Measurements from ENCODE around the gene DLG2.
"Not testable (repeated sequence)": the region's sequence is repeated elsewhere in the genome, so short reads cannot be mapped to it uniquely, and the experiment has no call there.

DLG2 gene

DNA sequence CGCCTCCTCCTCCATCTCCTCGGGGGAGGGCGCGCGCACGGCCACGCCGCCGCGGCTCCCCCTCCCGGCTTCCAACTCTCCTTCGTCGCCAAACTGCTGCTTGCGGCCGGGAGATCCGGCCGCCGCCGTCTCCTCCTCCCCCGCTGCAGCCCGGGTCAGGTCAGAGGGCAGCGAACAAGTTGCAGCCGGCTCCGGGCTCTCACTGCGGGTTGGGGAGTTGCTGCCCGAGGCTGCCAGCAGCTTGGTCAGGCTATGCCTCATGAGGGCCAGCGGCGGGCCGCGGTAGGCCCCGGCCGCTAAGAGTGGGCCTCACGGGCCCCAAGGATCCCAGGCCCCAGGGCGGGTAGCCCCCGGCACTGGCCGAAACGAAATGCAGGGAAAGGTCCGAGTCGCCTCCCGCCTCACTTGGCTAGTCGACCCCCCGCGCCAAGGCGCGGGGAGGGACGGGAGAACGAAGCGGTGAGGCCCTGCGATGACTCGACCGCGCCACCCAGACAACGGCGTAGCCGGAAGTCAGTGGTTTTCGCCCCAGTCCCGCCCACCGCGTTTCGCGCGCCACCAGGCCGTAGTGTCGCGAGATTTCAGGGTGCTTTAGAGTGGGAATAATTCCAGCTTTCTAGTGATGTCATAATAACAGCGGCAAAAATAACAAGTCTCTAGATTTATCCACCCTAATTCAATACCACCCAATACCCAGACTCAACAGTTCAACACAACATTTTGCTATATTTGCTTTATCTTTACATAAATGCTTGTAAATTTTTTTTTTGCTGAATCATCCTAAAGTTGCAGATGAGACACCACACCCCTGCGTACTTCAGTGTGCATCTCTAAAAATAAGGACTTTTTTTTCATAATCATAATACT, 37.7 kb upstream of the DLG2 start, which contains the start of gene CREBZF:
Gene CREBZF, minus strand, starts transcription at position 515 of the 867 bp plus-strand sequence. Its CDS starts 254 bp downstream, at position 261.
- TF ChIP-seq, protein P1, sequence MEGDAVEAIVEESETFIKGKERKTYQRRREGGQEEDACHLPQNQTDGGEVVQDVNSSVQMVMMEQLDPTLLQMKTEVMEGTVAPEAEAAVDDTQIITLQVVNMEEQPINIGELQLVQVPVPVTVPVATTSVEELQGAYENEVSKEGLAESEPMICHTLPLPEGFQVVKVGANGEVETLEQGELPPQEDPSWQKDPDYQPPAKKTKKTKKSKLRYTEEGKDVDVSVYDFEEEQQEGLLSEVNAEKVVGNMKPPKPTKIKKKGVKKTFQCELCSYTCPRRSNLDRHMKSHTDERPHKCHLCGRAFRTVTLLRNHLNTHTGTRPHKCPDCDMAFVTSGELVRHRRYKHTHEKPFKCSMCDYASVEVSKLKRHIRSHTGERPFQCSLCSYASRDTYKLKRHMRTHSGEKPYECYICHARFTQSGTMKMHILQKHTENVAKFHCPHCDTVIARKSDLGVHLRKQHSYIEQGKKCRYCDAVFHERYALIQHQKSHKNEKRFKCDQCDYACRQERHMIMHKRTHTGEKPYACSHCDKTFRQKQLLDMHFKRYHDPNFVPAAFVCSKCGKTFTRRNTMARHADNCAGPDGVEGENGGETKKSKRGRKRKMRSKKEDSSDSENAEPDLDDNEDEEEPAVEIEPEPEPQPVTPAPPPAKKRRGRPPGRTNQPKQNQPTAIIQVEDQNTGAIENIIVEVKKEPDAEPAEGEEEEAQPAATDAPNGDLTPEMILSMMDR (conservative IDR thresholded peaks at IDR 0.05; ENCODE audit: low read depth, low read length), result no peak
- peak within 1 kb of the TSS; percentile 79 for H3K4me3 ChIP-seq (ENCODE audit: low read length)

DNA sequence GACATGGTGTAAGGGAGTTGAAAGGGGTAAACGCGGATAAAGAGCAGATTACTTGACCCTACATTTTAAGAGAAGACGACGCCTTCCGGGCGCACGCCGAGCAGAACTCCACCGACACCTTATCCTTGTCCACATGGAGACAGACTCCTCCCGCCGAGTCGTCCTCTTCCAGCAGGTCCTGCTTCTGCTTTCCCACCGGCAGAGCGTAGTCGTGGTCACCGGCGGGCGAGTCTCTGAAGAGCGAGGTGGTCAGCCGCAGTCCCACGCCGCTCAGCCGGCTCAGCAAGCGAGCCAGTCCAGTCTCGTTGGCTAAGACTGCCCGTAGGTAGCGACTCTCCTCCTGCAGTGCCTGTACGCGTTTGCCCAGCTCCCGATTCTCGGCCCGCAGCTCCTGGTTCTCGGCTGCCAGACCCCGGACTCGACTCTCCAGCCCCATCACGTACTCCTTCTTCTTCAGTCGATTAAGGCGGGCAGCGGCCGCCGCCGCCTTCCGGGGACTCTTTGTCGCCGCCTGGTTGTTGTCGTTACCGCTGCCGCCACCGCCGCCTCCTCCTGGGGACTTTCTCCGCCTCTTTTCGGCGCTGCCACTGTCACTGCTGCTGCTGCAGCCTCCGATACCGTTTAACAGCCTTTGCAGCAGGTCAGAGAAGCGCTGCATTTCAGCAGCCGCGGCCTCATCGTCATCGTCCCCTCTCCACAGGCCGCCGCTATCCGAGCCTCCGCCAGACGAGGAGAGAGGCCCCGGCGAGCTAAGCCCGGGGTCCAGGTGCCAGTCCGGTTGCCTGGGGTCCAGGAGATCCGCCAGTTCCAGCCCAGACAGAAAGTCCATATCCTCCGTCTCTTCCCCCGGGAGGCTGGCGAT, 36.8 kb upstream of the DLG2 start:
- peak overlapping the region; percentile 79 for H3K4me3 ChIP-seq (ENCODE audit: low read length)
- TF ChIP-seq, protein P1 (conservative IDR thresholded peaks at IDR 0.05; ENCODE audit: low read depth, low read length), result peak; percentile 44
- DNase-seq (ENCODE audit: low read depth), result no peak

More for the DNA sequence above, 37.7 kb upstream of the DLG2 start, which contains the start of gene CREBZF:
- peak; percentile 75 for DNase-seq (ENCODE audit: low read depth)

DNA sequence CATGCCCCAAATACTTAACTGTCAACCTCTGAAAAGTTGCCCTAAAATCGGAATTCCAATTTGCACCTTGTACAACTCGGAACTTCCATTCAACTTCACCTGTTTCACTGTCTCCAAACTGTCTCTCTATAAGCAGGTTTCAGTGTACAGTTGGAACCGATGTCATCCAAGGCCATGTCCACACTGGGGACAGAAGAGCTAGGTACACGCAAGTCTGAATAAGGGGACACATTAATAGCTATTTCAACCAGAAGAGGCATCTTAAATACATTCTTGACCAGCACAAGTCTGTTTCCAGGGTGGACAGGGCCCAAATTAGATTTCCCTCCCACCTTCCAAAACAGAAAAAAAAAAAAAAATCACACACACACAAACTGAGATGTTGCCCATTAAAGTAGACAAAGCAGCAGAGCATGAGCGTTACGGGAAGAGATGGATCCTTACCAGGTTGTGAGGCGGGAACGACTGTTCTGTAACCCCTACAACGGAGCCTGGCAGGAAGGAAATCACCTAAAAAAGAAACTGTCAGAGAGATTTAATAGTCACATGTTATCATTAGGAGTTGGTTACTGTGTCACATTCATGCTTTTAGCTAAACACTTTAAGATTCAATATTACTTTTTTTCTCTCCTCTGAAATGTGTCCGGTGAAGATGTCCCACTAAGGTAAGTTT, 36.1 kb upstream of the DLG2 start:
- TF ChIP-seq, protein P1 (conservative IDR thresholded peaks at IDR 0.05; ENCODE audit: low read depth, low read length), result no peak
- no peak for DNase-seq (ENCODE audit: low read depth)
- H3K4me3 ChIP-seq (ENCODE audit: low read length), result peak overlapping the region; percentile 79

DNA sequence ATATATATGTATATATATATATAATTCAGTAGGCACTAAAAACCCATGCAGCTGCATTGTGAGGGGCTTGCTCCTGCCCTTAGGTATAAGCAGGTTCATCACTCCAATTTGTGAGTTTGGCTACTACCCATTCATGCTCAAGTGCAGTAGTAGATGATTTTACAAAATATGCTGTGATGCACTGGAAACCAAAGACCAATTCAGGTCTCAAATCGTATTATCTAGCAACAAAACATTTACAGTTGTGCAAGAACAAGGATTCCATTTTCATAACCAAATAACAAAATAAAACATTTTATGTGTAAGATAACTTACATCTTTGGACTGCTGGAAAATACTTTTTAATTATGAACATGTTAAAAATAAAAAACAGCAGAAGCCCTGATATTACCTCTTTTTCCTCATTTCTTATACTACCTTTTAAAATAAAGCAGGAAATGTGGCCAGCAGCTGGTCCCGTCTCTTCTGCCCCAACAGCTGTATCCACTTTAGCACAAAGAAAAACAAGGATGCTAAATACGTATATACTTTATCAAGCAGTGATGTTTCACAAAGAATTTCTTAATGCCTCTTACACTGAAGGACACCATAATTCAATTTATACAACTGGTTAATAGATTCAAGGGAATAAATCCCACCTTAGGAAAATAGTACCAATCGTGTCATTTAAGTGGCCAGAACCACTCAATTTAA, 35.0 kb upstream of the DLG2 start:
- no peak for DNase-seq (ENCODE audit: low read depth)
- TF ChIP-seq, protein P1 (conservative IDR thresholded peaks at IDR 0.05; ENCODE audit: low read depth, low read length), result no peak
- H3K4me3 ChIP-seq (ENCODE audit: low read length), result peak overlapping the region; percentile 79

DNA sequence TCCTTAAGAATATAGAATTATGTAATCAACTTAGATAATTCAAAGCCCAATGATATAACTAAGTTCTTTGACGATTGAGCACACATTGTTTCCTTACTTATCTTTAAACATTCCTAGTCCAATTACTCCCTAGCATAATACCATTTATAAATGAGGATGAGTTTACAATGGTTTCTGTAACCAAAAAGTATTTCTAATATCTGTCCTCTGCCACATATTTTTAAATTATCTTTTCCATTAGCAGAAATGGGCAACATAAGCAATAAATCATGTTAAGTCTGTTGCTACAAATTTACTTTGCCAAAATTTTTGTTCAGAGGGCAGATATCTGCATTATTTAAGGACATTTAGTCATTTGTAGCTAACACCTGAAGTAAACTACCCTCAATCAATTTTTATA, 31.0 kb upstream of the DLG2 start:
- DNase-seq (ENCODE audit: low read depth), result no peak
- TF ChIP-seq, protein P1 (conservative IDR thresholded peaks at IDR 0.05; ENCODE audit: low read depth, low read length), result no peak
- H3K4me3 ChIP-seq (ENCODE audit: low read length), result no peak overlapping the region

DNA sequence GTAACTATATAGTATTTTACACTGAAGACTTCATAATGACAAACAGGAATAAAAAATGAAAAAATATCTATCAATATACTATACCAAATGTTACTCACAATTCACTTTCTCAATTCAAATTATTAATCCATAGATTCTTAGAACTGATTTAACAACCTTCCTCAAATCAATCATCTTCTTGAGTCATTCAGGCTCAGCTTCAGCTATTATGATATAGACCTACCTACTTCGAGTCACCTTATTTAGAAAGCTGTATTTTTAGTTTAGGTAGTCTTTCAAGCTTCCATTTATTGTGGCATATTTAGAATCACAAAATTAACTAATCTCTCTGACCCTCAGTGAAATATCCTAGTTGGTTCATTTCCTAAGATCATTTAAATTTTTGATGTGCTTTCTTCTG, 29.6 kb upstream of the DLG2 start:
- no peak overlapping the region for H3K4me3 ChIP-seq (ENCODE audit: low read length)
- no peak for DNase-seq (ENCODE audit: low read depth)
- TF ChIP-seq, protein P1 (conservative IDR thresholded peaks at IDR 0.05; ENCODE audit: low read depth, low read length), result no peak

DNA sequence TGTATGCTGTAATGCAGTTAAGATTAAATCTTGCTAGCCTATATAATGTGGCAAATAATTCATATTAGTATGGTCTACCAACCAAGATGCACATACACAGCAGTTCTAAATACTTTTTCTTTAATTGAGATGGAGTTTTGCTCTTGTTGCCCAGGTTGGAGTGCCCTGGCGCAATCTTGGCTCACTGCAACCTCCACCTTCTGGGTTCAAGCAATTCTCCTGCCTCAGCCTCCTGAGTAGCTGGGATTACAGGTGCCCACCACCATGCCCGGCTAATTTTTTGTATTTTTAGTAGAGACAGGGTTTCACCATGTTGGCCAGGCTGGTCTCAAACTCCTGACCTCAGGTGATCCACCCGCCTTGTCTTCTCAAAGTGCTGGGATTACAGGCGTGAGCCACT, 27.2 kb upstream of the DLG2 start:
- not testable (repeated sequence) for DNase-seq (ENCODE audit: low read depth); H3K4me3 ChIP-seq (ENCODE audit: low read length)
